ENCODE measurements around the gene GHRH. TPM values are rescaled to one million over a fixed set of nuclear protein-coding genes. Genes with fewer than 3 reads are reported as not detected.
A peak's percentile ranks its signal among the peaks of the same experiment; 100 is the strongest.

GHRH gene
- total RNA-seq, 1 experiment from 2014 or later, result not detected

- H4K8ac ChIP-seq (replicated peaks; ENCODE audit: insufficient read length, low read depth, low read length), result no peak overlapping the region
- Mint-ChIP-seq H3K4me1 (peaks cover 25 to 26% of the 10 kb centered on the region in 2 experiments), H3K36me3 (ENCODE audit: insufficient read depth in 1 of 3, low read depth in 3 of 3) (peaks cover 27 to 70% (median 60%) of the 10 kb centered on the region in 3 experiments), H3K4me3 (no peak overlapping the region), H3K27me3 (ENCODE audit: low read depth) (no peaks in the 10 kb centered on the region), H3K27ac (peak overlapping the region; percentile 37 to 76 (median 68); a peak in 5 of 7 replicates), H3K9me3 (no peaks in the 10 kb centered on the region)
- no peak overlapping the region for H3T11ph ChIP-seq (ENCODE audit: low read length)
- peak overlapping the region; percentile 72 for H2BK5ac ChIP-seq (ENCODE audit: insufficient read length, low read length)
- no peak overlapping the region for H3K14ac ChIP-seq (ENCODE audit: insufficient read depth, low read length)
- no peak overlapping the region for H3K4me2 ChIP-seq (ENCODE audit: insufficient read depth, insufficient read length, low read length)
- H3K27ac ChIP-seq (ENCODE audit: insufficient read length, low read depth, low read length), result no peak overlapping the region
- H4K20me1 ChIP-seq (ENCODE audit: control insufficient read depth, insufficient read depth, insufficient read length), result no peaks in the 10 kb centered on the region
- H3K23me2 ChIP-seq (ENCODE audit: insufficient read length, low read depth, low read length, poor library complexity, severe bottlenecking), result no peaks in the 10 kb centered on the region
- no peaks in the 10 kb centered on the region for H3K27me3 ChIP-seq (ENCODE audit: insufficient read depth, low read length)
- DNase-seq, result no peak
- H2BK15ac ChIP-seq (ENCODE audit: low read depth, low read length), result no peak overlapping the region
- no peak overlapping the region for H2AK5ac ChIP-seq (ENCODE audit: insufficient read length, low read length)
- no peaks in the 10 kb centered on the region for H3K79me2 ChIP-seq (ENCODE audit: insufficient read depth, low read length)
- H2BK20ac ChIP-seq (ENCODE audit: low read depth, low read length, poor library complexity, severe bottlenecking), result no peak overlapping the region
- TF ChIP-seq CTCF (conservative IDR thresholded peaks at IDR 0.05), result no peak
- H3K18ac ChIP-seq (ENCODE audit: insufficient read length, low read depth, low read length), result no peak overlapping the region
- H2BK12ac ChIP-seq (ENCODE audit: insufficient read length, low read depth, low read length), result no peak overlapping the region
- H3K9ac ChIP-seq (ENCODE audit: extremely low read depth, insufficient read length, low read length), result no peak overlapping the region
- H3K4ac ChIP-seq (ENCODE audit: low read depth, low read length), result no peak overlapping the region
- H3K9me3 ChIP-seq (ENCODE audit: control insufficient read depth, low read depth, low read length), result no peaks in the 10 kb centered on the region
- no peak overlapping the region for H4K5ac ChIP-seq (ENCODE audit: insufficient read length, low read depth, low read length)
- H3K79me1 ChIP-seq (ENCODE audit: insufficient read depth, low read depth, low read length, poor library complexity, severe bottlenecking), result peaks cover 5% of the 10 kb centered on the region
- H2BK120ac ChIP-seq (ENCODE audit: low read depth, low read length, poor library complexity, severe bottlenecking), result no peak overlapping the region
- H3K4me1 ChIP-seq (ENCODE audit: insufficient read depth, low read length), result no peaks in the 10 kb centered on the region
- H4K91ac ChIP-seq (ENCODE audit: insufficient read length, low read depth, low read length), result no peak overlapping the region
- no peak overlapping the region for H3K23ac ChIP-seq (ENCODE audit: insufficient read length, low read depth, low read length)
- no peak overlapping the region for H3K56ac ChIP-seq (ENCODE audit: insufficient read length, low read depth, low read length)
- H2AFZ ChIP-seq (ENCODE audit: low read length), result no peak overlapping the region
- WGBS (ENCODE audit: extremely low coverage, insufficient read length, low lambda C conversion rate), result no CpG with 5 or more reads among the region's 10 CpGs
These were observed 41.6 kb downstream of the GHRH start for GRCh38 chr20:37219751-37220668.
